Measurements from ENCODE around the gene ZNF532. TPM values are rescaled to one million over a fixed set of nuclear protein-coding genes. Genes with fewer than 3 reads are reported as not detected.

ZNF532 gene
- total RNA-seq, 1 experiment from 2014 or later, result 49.8 TPM

DNA sequence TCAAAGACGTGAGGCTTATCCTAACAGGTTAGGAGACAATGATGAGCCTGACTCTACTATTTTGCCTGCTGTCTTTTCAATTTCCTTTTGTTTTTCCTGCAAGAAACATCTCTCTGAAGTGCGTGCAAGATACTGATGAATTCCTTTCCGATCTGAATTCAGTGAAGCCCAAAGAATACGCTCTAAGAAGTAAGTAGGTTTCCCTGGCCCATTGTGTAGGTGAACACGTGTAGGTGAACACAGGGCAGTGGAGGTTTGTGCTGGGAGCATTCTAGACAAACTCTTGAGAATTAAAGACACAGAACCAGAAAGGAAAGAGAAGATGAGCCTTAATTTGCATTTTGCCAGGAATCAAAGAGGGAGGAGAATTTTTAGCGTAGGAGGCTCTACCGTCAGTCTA, 132.0 kb downstream of the ZNF532 start:
- in situ Hi-C loops (cut with HindIII; ENCODE audit: low pct_unique_long_range_greater_than_20kb, low sequenced_read_pairs) (no loop called here), intact Hi-C loops (cut with micrococcal nuclease; ENCODE audit: unreplicated experiment) (no loop called here)
- Histone ChIP-seq H3K9me3 (ENCODE audit: control insufficient read depth, insufficient read depth, low read depth, low read length) (no peaks in the 10 kb centered on the region), H3K4me1 (ENCODE audit: control insufficient read depth, insufficient read depth, low read length) (no peaks in the 10 kb centered on the region), H3K4me3 (ENCODE audit: low read depth in 2 of 2, low read length in 2 of 2) (no peak overlapping the region), H3K27ac (ENCODE audit: low read length) (no peak overlapping the region), H3K36me3 (ENCODE audit: control insufficient read depth, insufficient read depth, low read length) (no peaks in the 10 kb centered on the region), H3K27me3 (ENCODE audit: control insufficient read depth, insufficient read depth, low read length) (no peaks in the 10 kb centered on the region)
- no TSS peak for BruUV-seq (replicated peaks)
- ATAC-seq (no peak), DNase-seq (ENCODE audit: low read depth, low spot score) (no peak)
- TF ChIP-seq POLR2AphosphoS5 (IDR thresholded peaks at IDR 0.05; ENCODE audit: low read depth, low read length) (no peak), TCF7L2 (IDR thresholded peaks at IDR 0.05; ENCODE audit: low read depth, low read length) (no peak), SIN3A (IDR thresholded peaks at IDR 0.05; ENCODE audit: borderline replicate concordance, insufficient read depth, low read depth, low read length) (no peak)
- TF ChIP-seq, protein P1, sequence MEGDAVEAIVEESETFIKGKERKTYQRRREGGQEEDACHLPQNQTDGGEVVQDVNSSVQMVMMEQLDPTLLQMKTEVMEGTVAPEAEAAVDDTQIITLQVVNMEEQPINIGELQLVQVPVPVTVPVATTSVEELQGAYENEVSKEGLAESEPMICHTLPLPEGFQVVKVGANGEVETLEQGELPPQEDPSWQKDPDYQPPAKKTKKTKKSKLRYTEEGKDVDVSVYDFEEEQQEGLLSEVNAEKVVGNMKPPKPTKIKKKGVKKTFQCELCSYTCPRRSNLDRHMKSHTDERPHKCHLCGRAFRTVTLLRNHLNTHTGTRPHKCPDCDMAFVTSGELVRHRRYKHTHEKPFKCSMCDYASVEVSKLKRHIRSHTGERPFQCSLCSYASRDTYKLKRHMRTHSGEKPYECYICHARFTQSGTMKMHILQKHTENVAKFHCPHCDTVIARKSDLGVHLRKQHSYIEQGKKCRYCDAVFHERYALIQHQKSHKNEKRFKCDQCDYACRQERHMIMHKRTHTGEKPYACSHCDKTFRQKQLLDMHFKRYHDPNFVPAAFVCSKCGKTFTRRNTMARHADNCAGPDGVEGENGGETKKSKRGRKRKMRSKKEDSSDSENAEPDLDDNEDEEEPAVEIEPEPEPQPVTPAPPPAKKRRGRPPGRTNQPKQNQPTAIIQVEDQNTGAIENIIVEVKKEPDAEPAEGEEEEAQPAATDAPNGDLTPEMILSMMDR (IDR thresholded peaks at IDR 0.05), result no peak
- TF ChIP-seq, protein P2, sequence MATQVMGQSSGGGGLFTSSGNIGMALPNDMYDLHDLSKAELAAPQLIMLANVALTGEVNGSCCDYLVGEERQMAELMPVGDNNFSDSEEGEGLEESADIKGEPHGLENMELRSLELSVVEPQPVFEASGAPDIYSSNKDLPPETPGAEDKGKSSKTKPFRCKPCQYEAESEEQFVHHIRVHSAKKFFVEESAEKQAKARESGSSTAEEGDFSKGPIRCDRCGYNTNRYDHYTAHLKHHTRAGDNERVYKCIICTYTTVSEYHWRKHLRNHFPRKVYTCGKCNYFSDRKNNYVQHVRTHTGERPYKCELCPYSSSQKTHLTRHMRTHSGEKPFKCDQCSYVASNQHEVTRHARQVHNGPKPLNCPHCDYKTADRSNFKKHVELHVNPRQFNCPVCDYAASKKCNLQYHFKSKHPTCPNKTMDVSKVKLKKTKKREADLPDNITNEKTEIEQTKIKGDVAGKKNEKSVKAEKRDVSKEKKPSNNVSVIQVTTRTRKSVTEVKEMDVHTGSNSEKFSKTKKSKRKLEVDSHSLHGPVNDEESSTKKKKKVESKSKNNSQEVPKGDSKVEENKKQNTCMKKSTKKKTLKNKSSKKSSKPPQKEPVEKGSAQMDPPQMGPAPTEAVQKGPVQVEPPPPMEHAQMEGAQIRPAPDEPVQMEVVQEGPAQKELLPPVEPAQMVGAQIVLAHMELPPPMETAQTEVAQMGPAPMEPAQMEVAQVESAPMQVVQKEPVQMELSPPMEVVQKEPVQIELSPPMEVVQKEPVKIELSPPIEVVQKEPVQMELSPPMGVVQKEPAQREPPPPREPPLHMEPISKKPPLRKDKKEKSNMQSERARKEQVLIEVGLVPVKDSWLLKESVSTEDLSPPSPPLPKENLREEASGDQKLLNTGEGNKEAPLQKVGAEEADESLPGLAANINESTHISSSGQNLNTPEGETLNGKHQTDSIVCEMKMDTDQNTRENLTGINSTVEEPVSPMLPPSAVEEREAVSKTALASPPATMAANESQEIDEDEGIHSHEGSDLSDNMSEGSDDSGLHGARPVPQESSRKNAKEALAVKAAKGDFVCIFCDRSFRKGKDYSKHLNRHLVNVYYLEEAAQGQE (IDR thresholded peaks at IDR 0.05; ENCODE audit: insufficient read depth in 1 of 2, low read depth in 2 of 2, low read length in 1 of 2), result no peak
- CTCF ChIA-PET, result no interaction called here
- POLR2A ChIA-PET, result no interaction called here

DNA sequence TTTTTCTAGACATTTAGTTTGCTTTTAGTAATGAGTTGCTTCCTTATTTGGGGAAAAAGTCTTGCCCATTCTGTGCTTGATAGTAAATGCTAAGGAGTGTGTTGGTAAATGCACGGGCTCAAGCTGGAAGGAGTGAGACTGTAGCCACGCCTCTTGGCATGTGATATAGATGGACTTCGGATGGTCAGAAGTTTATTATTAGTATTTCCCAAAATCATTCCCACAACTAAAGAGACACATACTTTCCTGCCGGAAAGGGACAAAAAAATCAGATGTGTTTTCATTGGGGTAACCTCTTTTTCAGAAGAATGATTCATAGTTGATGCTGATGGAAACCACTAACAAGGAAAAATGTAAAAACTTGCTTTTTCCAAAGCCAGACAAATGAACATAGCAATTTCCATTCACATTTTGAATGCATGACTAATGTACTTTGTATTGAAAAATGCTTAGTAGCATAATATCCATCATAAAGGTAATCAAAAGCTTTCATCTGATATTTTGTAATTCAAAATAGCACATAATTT, 133.2 kb downstream of the ZNF532 start:
- intact Hi-C loops (cut with micrococcal nuclease; ENCODE audit: unreplicated experiment), result no loop called here
- Histone ChIP-seq H3K27ac (ENCODE audit: low read length) (no peak overlapping the region), H3K27me3 (ENCODE audit: control insufficient read depth, insufficient read depth, low read length) (no peaks in the 10 kb centered on the region), H3K9me3 (ENCODE audit: control insufficient read depth, insufficient read depth, low read depth, low read length) (no peaks in the 10 kb centered on the region), H3K36me3 (ENCODE audit: control insufficient read depth, insufficient read depth, low read length) (no peaks in the 10 kb centered on the region), H3K4me3 (ENCODE audit: low read depth in 2 of 2, low read length in 2 of 2) (no peak overlapping the region), H3K4me1 (ENCODE audit: control insufficient read depth, insufficient read depth, low read length) (no peaks in the 10 kb centered on the region)
- no TSS peak for BruUV-seq (replicated peaks)
- ATAC-seq (no peak), DNase-seq (ENCODE audit: low read depth, low spot score) (no peak)
- ChIA-PET CTCF (no interaction called here), POLR2A (no interaction called here)
- no peak for TF ChIP-seq SIN3A (IDR thresholded peaks at IDR 0.05; ENCODE audit: borderline replicate concordance, insufficient read depth, low read depth, low read length)
- TF ChIP-seq, protein P1 (IDR thresholded peaks at IDR 0.05), result no peak
- no peak for TF ChIP-seq POLR2AphosphoS5 (IDR thresholded peaks at IDR 0.05; ENCODE audit: low read depth, low read length)
- TF ChIP-seq, protein P2 (IDR thresholded peaks at IDR 0.05; ENCODE audit: insufficient read depth in 1 of 2, low read depth in 2 of 2, low read length in 1 of 2), result no peak
- no peak for TF ChIP-seq TCF7L2 (IDR thresholded peaks at IDR 0.05; ENCODE audit: low read depth, low read length)
- in situ Hi-C loops (cut with HindIII; ENCODE audit: low pct_unique_long_range_greater_than_20kb, low sequenced_read_pairs), result no loop called here
